Adrenal gland (tissue), 12 donors: ENCODE data around the gene SNTB2. TPM values are rescaled to one million over a fixed set of nuclear protein-coding genes. Genes with fewer than 3 reads are reported as not detected.
A peak's percentile ranks its signal among the peaks of the same experiment; 100 is the strongest.

Experiments used
- DNase-seq, 7 donors: peaks; one replicate each; pipeline ENCODE4 v3.0.0-alpha.2; 2019 to 2020
- H3K27ac ChIP-seq, 5 donors: fragments of 200-600 bp; sonication (generic) in 4 of 5; 1 replicate in 3 of 5; 2 replicates in 2 of 5; pipeline versions ENCODE4 v1.5.1 to v1.8.0; 2016 to 2020; ENCODE audit warnings: mild to moderate bottlenecking in 1 of 5
- H3K27me3 ChIP-seq: fragments of 200-600 bp; 2 replicates; pipeline ENCODE4 v1.8.0; 2021
- H3K36me3 ChIP-seq, 2 donors: fragments of 200-600 bp; replicated peaks in 1 of 2; 1 replicate in 1 of 2; 2 replicates in 1 of 2; pipeline versions ENCODE4 v1.5.1 to v1.8.0; 2018 to 2022
- H3K4me1 ChIP-seq, 2 donors: fragments of 200-600 bp; replicated peaks in 1 of 2; 1 replicate in 1 of 2; 2 replicates in 1 of 2; pipeline versions ENCODE4 v1.5.1 to v1.8.0; 2018 to 2021
- H3K4me3 ChIP-seq, 4 donors: fragments of 200-600 bp; sonication (generic) in 3 of 4; one replicate each; pipeline ENCODE4 v1.5.1; 2016 to 2018
- H3K9me3 ChIP-seq, 3 donors: fragments of 200-600 bp; sonication (generic) in 1 of 3; replicated peaks in 1 of 3; 1 replicate in 2 of 3; 2 replicates in 1 of 3; pipeline versions ENCODE4 v1.5.1 to v1.8.0; 2016 to 2021
- POLR2A ChIP-seq, 2 donors: fragments of 450-650 bp; IDR thresholded peaks; one replicate each; pipeline ENCODE4 v1.6.1; 2017; ENCODE audit warnings: antibody characterized with exemption in 2 of 2, mild to moderate bottlenecking in 2 of 2, moderate library complexity in 1 of 2
- WGBS, 4 donors: extraction: QIAGEN DNeasy Blood & Tissue Kit in 2 of 4; methylation state at CpG; one replicate each; pipeline versions ENCODE4 v1.1.5 to v1.1.7; 2013 to 2017; 5-methylcytosine and 5-hydroxymethylcytosine counted together
- intact Hi-C, 2 donors: fragments of 100-400 bp; cut with DNase I; formaldehyde crosslinking; loops; one replicate each; pipeline versions ENCODE4 v1.14.1 to v1.15.0; 2022 to 2023
- polyA plus RNA-seq, 3 donors: library from polyadenylated mRNA; stranded (reverse); fragments of 200-250 nt in 2 of 3; fragments of 350-450 nt in 1 of 3; fragmentation: Illumina TruSeq in 1 of 3; extraction: RNeasy Lipid Tissue Mini Kit (QIAGEN cat#74804) in 1 of 3; gene quantifications; one replicate each; pipeline ENCODE4 v1.2.3, GENCODE V29; 2013 to 2014
- total RNA-seq, 9 donors: library from RNA; depleted of rRNA in 4 of 9; stranded (reverse); fragments of >200 nt in 4 of 9; fragments of 120-200 nt in 1 of 9; fragmentation: NEBNext Ultra II Directional in 1 of 9; extraction: Animal tissue kit (Norgen Biotek cat#: 25700) in 1 of 9; gene quantifications; one replicate each; pipeline versions ENCODE4 v1.1.0 to v1.2.4, GENCODE V29; 2013 to 2023
- TF ChIP-seq, protein P1 (sequence below), 6 experiments: fragments of 450-650 bp in 4 of 6; fragments of 200-600 bp in 2 of 6; sonication (generic) in 1 of 6; IDR thresholded peaks; 1 replicate in 5 of 6; 2 replicates in 1 of 6; pipeline versions ENCODE4 v1.5.1 to v1.8.0; 2016 to 2021; ENCODE audit warnings: antibody characterized with exemption in 6 of 6, mild to moderate bottlenecking in 2 of 6, moderate library complexity in 1 of 6
- donor health status: healthy with polysubstance abuse.
- donor health status: Bipolar disorder and iron deficiency.
- donor health status: DM: yes; HTN: yes; CAD: no.
- donor health status: DM: no; HTN: no; CAD: no.
- donor health status: DM: no; HTN: no; CAD: no.
- donor health status: DM: yes; HTN: yes; CAD: no.

SNTB2 gene
- total and polyA plus RNA-seq, 12 donors = 3.6 to 52.7 (median 32.9) TPM

DNA sequence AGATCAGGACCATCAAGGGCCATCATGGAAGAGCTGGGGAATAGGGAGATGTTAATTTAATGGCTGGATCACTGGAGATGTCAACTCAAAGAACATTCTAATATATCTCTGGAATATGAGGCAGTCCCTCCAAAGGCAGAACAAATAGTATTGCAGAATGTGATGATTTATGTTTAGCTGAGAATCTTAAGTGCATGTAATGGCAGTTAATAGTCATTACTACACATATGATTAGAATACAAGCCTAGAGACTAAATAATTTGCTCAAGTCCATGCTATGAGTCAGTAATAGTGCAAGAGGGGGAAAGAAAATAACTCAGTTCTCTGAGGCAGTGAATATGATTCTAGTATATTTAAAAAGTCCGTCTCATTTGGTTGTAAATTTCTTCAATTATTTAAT lies 32.3 kb downstream of the SNTB2 start:
- WGBS, 4 donors = 95 to 100% (median 96%) methylated on average over 1 of the region's 1 CpG
- no peaks in the 10 kb centered on the region for H3K36me3 ChIP-seq
- H3K4me1 ChIP-seq = peaks cover 13 to 20% of the 10 kb centered on the region in 2 donors
- H3K9me3 ChIP-seq = no peaks in the 10 kb centered on the region
- intact Hi-C loops = no loop called here
- no peak for DNase-seq
- H3K4me3 ChIP-seq = no peak overlapping the region
- no peak for TF ChIP-seq POLR2A (IDR thresholded peaks at IDR 0.05)
- TF ChIP-seq, protein P1, sequence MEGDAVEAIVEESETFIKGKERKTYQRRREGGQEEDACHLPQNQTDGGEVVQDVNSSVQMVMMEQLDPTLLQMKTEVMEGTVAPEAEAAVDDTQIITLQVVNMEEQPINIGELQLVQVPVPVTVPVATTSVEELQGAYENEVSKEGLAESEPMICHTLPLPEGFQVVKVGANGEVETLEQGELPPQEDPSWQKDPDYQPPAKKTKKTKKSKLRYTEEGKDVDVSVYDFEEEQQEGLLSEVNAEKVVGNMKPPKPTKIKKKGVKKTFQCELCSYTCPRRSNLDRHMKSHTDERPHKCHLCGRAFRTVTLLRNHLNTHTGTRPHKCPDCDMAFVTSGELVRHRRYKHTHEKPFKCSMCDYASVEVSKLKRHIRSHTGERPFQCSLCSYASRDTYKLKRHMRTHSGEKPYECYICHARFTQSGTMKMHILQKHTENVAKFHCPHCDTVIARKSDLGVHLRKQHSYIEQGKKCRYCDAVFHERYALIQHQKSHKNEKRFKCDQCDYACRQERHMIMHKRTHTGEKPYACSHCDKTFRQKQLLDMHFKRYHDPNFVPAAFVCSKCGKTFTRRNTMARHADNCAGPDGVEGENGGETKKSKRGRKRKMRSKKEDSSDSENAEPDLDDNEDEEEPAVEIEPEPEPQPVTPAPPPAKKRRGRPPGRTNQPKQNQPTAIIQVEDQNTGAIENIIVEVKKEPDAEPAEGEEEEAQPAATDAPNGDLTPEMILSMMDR (IDR thresholded peaks at IDR 0.05) = no peak
- no peak overlapping the region for H3K27ac ChIP-seq
- H3K27me3 ChIP-seq = no peaks in the 10 kb centered on the region

DNA sequence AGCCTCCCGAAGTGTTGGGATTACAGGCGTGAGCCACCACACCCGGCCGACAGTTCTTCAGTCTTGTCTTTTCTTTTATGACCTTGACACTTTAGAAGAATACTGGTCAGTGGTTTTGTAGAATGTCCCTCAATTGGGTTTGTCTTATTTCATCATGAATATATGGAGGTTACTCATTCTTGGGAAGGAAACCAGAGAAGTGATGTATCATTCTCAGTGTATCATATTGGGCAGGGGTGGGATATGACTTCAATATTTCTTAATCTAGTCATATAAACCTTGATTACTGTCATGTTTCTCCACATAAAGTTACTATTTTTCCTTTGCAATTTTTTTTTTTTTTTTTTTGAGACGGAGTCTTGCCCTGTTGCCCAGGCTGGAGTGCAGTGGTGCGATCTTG lies 36.9 kb downstream of the SNTB2 start:
- Histone ChIP-seq H3K36me3 (no peaks in the 10 kb centered on the region), H3K27ac (no peak overlapping the region), H3K4me1 (peaks cover 4 to 6% of the 10 kb centered on the region in 2 donors), H3K4me3 (no peak overlapping the region), H3K9me3 (no peaks in the 10 kb centered on the region), H3K27me3 (no peaks in the 10 kb centered on the region)
- intact Hi-C loops = no loop called here
- DNase-seq = no peak
- no peak for TF ChIP-seq POLR2A (IDR thresholded peaks at IDR 0.05)
- TF ChIP-seq, protein P1 (IDR thresholded peaks at IDR 0.05) = no peak
- WGBS, 4 donors = 87 to 97% (median 93%) methylated on average over 6 of the region's 6 CpGs

DNA sequence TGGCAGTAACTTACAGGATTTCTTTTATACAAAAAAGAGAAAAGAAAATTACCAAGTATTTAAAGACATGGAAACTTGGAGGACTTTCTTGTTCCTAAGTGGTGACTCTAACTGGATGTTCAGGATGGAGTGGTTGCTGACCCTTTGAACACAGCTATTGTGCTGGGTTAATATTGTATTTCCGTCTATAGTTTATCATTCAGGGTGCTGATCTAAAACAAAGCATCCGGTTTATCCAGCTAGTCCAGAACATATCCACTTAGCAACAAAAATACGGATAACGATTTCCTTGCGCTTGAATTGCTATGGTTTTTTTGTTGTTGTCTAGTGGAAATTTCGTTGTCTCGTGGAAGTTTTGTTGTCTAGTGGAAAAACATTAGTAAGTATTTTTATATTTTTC lies 38.2 kb downstream of the SNTB2 start:
- Histone ChIP-seq H3K27ac (peak overlapping the region in 1 of 5 donors; percentile 7), H3K4me1 (peaks cover 4 to 6% of the 10 kb centered on the region in 2 donors), H3K9me3 (no peaks in the 10 kb centered on the region), H3K36me3 (no peaks in the 10 kb centered on the region), H3K27me3 (no peaks in the 10 kb centered on the region), H3K4me3 (no peak overlapping the region)
- no peak for DNase-seq
- 83 to 90% (median 84%) methylated on average over 7 of the region's 7 CpGs for WGBS, 4 donors
- intact Hi-C loops = no loop called here
- TF ChIP-seq POLR2A (IDR thresholded peaks at IDR 0.05) = no peak
- TF ChIP-seq, protein P1 (IDR thresholded peaks at IDR 0.05) = no peak

DNA sequence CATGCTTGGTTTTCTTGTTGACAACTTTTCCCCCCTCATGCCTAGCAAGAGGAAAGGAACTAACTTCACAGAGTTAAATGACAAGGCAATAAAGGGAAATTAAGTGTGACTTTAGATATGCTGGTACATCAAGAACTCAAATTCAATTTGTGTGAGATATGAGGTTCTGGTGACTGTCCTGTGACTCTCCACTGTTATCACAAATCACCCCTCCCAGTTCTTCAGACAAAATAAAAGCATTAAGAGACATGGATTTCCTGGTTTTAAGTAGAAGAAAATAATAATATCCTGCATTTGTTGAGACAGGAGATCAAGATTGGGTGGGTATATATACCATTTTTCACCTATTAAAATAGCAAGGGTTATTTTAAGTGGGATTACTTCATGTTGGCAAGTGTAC lies 46.2 kb downstream of the SNTB2 start:
- no peak overlapping the region for H3K4me3 ChIP-seq
- no peaks in the 10 kb centered on the region for H3K36me3 ChIP-seq
- DNase-seq = no peak
- no peak for TF ChIP-seq POLR2A (IDR thresholded peaks at IDR 0.05)
- TF ChIP-seq, protein P1 (IDR thresholded peaks at IDR 0.05) = no peak
- intact Hi-C loops = no loop called here
- H3K4me1 ChIP-seq = peaks cover 16 to 25% of the 10 kb centered on the region in 2 donors
- H3K9me3 ChIP-seq = no peaks in the 10 kb centered on the region
- no peaks in the 10 kb centered on the region for H3K27me3 ChIP-seq
- H3K27ac ChIP-seq = no peak overlapping the region
